ENCODE measurements around the gene ZFHX3.
"Not testable (repeated sequence)": the region's sequence is repeated elsewhere in the genome, so short reads cannot be mapped to it uniquely, and the experiment has no call there.

ZFHX3 gene

GRCh38 chr16:73000020-73000906, 47.7 kb downstream of the ZFHX3 start:
- DNase-seq (ENCODE audit: low read depth in 3 of 3): no peak

DNA sequence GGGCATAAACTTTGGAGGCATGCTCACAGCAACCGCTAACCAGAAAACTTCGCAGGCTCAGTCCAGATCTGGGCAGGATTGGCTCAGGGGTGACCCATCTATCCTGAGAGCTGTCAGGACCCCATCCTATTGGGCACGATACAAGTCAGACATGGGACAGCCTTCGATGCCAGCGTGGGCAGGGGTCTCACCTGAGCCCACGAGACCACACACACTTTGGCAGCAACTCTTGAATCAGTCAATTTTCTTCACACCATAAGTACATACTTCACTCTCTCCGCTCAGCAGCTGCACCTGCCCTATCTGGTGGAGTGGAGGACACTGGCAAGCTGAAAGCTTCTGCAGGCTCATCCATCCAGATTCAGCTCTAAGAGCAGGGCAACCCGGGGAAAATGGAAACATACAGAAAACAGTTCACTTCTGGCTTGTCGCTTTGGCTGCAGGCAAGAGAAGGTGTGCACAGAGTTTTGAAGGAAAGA, 48.3 kb downstream of the ZFHX3 start:
- no peak for DNase-seq (ENCODE audit: low read depth in 3 of 3)

DNA sequence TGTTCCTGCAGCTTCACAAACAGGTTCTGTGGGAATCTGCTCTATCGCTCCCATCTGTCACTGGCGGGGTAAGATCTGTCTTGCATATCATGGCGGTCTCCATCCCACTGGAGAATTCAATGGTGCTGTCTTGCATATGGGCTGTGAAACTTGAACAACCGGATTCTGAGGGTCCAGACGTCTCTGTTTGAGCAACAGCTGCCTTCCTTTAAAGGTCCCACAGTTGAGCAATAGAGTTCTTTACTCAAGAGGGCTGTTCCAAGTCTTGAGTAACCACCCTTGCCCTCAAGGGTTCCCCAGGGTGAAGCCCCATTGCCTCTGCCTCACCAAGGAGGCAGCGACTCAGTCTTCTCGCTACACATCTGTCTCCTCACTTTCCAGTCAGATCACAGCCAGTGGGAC, 50.8 kb downstream of the ZFHX3 start:
- DNase-seq (ENCODE audit: low read depth in 3 of 3): no peak

GRCh38 chr16:72996291-72997062, 51.5 kb downstream of the ZFHX3 start:
- DNase-seq (ENCODE audit: low read depth in 3 of 3): no peak

DNA sequence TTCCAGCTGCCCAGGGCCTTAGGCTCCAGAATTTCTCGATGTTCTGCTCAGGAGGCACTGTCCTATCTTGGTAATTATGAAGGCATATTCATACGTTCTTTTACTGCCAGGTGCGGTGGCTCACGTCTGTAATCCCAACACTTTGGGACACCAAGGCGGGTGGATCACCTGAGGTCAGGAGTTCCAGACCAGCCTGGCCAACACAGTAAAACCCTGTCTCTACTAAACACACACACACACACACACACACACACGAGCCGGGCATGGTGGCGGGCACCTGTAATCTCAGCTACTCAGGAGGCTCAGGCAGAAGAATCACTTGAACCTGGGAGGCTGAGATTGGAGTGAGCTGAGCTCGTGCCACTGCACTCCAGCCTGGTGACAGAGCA, 52.1 kb downstream of the ZFHX3 start:
- not testable (repeated sequence) for DNase-seq (ENCODE audit: low read depth in 3 of 3)

GRCh38 chr16:72995151-72995881, 52.6 kb downstream of the ZFHX3 start:
- DNase-seq (ENCODE audit: low read depth in 3 of 3): no peak

DNA sequence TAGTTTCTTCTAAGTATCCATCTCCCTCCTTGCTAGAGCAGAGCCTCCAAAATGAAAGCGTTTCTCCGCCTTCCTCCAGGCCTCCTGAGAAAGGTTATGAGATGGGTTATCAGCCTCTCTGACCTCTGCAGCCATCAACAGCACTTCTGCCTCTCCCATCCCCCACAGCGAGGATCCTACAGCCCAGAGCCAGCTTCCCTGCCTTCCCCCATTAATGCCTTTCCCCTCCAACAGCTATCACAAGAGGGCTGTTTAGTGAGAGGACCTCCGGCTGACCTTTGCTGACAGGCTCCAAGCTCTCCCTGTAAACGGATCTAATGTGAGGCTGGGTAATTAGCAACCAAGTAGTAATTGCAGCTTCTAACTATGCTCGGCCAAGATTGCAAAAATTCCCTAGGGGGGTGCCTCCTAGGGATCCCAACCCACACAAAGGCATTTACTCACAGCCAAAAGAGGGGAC, 55.8 kb downstream of the ZFHX3 start:
- DNase-seq (ENCODE audit: low read depth in 3 of 3): no peak

DNA sequence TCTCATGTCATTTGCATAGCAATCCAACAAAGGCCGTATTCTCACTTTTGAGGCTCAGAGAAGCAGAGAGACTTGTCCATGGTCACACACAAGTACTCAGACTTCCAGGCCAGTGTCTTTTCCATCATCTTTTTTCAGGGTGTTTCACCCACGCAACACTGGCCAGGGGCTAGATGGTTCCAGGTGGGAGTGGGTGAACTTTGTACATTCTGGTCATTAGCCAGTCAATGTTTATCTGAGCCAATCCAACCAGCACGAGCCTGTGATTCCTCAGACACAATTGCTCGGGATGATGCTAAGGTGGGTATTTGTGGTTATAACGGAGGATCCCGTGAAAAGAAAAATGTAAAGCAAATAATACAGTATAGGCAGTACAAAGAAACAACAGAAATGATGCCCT, 56.3 kb downstream of the ZFHX3 start:
- DNase-seq (ENCODE audit: low read depth in 3 of 3): no peak

DNA sequence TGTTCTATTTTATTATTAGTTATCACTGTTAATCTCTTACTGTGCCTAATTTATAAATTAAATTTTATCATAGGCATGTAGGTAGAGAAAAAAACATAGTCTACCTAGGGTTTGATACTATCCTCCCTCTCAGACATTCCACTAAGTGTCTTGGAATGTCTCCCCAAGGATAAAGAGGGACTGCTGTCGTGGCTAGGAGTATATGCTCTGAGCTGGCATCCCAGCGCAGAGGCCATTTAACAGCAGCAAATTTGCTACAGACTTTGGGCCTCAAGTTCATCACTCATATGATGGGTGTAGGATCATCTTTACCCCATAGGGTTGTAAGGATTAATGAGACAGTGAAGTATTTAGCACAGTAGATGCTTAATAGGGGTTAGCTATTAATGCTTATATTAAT, 56.7 kb downstream of the ZFHX3 start:
- DNase-seq (ENCODE audit: low read depth in 3 of 3): no peak

DNA sequence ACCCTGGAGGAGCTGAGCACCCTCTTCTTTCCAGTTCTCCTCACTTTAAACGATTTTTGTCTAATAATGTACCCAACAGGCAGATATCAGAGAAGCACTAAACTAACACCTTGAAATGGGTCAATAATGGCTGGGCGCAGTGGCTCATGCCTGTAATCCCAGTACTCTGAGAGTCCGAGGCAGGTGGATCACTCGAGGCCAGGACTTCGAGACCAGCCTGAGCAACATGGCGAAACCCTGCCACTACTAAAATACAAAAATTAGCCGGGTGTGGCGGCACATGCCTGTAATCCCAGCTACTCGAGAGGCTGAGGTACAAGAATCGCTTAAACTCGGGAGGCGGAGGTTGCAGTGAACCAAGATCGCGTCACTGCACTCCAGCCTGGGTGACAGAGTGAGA, 57.4 kb downstream of the ZFHX3 start:
- no peak for DNase-seq (ENCODE audit: low read depth in 3 of 3)

DNA sequence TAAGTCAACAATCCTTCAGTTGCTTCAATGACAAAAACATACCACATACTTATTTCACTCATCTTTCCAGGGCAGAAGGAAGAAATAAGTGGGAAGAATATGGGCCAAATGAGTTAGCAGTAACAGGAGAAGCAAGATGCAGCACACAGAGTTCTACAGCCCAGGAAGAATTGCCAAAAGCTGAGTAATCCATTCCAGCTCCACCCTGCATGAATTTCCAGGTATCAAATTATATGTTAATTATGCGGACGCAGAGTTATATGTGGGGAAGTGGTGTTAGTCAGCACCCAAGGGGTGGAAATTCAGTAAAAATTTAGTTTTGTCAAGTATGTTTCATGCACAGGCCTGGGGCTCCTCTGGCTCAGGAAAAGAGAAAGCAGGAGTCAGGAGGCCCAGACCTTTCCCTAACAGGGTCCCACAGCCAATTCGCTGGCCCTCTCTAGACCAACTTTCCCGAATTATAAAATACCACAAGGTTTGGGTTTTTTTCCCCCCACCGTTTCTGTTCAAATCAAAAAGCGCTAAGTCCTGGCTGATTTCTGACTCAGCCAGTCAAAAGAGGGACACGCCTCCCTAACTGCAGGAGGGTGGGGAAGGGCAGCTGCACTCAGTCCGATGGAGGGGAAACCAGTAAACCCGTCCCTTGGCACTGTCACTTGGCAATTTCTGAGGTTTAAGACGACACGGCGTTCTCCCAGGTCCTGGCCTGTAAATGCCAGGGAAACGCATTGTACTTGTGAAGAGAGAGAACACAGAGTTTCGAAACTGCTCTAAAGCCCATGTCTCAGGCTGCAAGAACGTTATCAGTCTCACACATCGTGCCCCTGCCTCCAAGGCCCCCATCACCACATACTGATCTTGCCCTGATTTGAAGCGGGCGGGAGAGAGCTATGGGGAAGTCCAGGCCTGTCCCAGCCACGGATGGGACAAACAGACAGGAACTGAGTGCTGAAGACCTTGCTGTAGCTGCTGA, 58.1 kb downstream of the ZFHX3 start:
- no peak for DNase-seq (ENCODE audit: low read depth in 3 of 3)

DNA sequence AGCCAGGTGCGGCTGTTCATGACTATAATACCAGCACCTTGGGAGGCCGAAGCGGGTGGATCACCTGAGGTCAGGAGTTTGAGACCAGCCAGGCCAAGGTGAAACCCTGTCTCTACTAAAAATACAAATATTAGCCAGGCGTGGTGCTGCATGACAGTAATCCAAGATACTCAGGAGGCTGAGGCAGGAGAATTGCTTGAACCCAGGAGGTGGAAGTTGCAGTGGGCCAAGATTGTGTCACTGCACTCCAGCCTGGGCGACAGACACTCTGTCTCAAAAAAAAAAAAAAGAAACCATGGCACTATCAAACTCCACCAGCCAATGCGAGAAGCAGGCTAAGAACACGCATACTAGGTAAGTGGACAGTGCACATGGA, 58.7 kb downstream of the ZFHX3 start:
- not testable (repeated sequence) for DNase-seq (ENCODE audit: low read depth in 3 of 3)

DNA sequence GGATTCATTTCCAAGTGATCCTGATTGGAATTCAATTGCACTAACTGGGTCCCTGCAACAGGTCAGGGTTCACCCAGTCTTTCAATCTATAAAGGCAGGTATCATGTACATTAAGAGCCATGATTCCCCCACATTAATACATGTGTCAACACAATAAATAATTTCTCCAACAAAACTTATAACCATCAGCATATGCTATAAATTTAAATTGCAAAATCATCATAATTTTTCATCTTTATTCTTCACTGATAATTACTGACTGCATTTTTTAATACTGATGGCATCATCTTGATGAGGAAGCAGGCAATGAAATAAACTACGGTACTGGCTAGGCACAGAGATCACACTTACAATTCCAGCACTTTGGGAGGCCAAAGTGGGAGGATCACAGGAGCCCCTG, 59.4 kb downstream of the ZFHX3 start:
- DNase-seq (ENCODE audit: low read depth in 3 of 3): no peak

DNA sequence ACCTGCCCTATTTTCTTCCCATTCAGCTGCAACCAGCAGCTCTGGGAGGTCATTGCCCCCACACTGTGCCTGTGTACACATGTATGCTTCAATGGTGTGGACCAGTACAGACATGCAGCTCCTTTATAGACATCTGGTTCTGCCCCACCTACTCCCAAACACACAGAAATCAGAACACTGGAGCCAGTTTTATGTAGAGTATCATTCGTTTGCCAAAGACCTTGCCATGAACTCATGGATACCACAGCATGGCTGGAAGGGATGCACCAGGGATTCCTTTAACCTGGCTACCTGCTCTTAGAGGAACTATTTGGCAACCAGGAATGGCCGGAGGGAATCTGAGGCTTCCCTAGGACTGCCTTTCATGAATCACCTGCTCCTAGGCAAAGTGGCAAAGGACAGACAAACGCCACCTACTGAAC, 60.4 kb downstream of the ZFHX3 start:
- DNase-seq (ENCODE audit: low read depth in 3 of 3): no peak

DNA sequence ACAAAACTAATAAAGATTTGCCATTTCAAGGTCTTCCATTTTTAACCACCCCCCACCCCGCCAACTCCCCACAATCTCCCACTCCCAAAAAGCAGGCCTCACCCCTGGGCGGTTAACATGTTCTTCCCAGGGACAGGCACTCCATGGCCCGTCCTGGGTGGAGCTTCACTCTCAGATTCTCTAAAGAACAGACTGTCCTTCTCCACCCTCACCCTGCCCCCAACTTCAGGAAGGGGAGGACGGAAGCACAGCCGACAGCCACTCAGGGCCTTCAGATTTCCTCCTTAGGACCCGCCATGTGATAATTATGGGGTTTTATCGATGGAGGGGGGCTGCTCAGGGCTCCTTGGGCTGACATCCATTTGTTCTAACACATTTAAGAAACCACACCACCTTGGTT, 61.9 kb downstream of the ZFHX3 start:
- DNase-seq (ENCODE audit: low read depth in 3 of 3): no peak

DNA sequence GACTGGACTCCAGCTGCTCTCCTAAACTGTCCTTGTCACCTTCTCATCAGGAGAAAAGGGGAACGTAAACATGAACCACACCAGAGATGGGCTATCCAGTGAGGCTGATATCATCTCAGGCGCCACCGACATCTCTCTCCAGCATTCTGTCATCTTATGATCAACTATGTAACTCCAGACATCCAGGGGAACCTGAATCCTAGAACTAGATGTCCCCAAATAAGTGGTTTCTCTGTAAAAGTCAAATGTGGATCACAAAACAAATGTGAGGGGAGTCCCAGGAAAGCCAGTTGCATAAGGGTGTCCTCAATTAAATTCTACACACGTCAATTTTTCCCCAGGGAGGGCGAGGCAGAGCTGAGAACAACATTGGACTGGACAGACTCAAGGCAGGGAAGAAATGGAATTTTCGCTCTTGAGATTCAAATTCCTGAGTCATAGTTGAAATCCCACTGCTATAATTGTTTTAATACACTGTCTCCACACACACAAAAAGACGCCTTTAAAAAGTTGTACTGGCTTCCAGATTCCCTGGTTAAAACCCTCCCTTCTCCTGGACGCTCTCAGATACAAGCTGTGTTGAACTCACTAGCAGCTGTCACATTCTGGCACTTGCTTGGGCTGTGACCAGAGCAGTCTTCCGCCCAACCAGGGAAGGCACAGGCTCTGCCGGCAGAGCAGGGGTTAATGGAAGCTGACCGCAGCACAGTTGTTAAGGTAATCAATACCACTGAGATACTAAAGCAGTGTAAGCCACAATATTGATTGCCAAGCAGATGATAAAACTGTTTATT, 62.6 kb downstream of the ZFHX3 start:
- no peak for DNase-seq (ENCODE audit: low read depth in 3 of 3)

- no peak for DNase-seq (ENCODE audit: low read depth in 3 of 3)
These were observed 64.1 kb downstream of the ZFHX3 start for GRCh38 chr16:72983728-72984350.

DNA sequence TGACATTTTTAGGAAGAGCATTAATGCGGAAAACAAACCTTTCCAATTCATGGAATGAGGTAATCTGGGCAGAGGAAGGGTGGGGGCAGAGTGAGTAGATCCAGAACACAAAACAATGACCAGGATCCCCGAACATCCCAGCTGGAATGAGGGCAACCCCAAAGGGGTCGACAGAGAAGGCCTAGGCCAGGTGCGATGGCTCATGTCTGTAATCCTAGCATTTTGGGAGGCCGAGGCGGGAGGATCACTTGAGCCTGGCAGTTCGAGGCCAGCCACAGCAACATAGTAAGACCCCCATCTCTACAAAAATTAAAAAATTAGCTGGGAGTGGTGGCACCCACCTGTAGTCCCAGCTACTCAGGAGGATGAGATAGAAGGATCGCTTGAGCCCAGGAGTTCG, 64.7 kb downstream of the ZFHX3 start:
- DNase-seq (ENCODE audit: low read depth in 3 of 3): no peak

DNA sequence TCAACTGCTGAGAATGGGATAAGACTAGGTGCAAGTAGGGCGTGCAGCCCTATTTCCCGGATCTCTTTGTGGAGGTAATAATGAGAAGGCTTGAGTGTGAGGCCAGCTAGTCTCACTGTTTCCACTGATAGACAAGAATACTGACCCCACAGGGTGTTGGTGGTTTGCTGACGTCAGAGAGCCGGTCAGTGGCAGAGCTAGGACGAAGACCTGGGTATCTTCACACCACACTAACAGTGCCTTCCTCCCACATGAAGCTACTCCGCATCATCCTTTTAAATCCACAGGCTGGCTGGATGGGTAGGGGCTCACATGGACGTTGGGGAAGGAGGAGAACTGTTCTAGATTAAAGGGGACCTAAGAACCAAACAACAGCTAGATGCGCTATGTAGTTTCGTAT, 68.0 kb downstream of the ZFHX3 start:
- DNase-seq (ENCODE audit: low read depth in 3 of 3): no peak

DNA sequence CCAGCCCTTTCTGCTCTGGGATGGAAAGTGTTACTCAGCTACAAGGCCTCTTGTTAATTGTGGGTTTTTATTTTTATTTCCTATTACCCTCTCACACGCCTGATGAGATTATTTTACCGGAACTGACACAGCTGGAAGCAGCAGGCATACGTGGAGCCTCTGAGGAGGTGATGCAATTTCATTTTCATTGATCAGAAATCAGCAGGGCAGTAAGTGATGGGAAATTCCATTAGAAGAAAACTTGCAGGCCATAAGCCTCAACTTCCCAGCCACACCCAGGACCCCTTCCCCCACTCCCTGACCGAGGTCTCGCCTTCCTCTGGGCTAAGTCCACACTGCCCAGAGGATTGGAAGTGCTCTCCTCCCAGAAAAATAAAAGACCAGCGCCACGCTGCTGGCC, 69.7 kb downstream of the ZFHX3 start:
- DNase-seq (ENCODE audit: low read depth in 3 of 3): no peak

Data from stimulated activated CD4-positive, alpha-beta T cell treated with anti-CD3 and anti-CD28 coated beads, TNF-alpha, amount 100 ng/mL, for 4 hours (primary cell).